Measurements from ENCODE around the gene HSD11B2. TPM values are rescaled to one million over a fixed set of nuclear protein-coding genes. Genes with fewer than 3 reads are reported as not detected.

HSD11B2 gene
- total RNA-seq, 1 experiment from 2014 or later, result 33.5 TPM

DNA sequence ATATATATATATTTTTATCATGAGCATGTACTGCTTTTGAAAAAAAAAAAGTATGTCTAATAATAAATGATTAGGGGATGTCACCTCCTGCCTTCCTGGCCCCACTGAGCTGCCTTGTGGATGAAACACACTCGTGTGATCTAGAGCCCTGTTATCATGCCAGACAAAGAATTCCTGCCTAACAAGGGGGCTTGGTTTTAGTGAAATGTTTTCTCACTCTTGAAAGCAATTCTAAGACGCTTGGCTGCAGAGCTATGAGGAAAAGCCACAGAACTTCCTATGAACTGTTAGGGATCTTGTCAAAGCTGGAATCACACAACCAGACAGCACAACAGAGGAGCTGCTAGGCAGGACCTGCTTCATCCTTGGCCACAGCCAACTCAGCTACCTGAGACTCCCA, 18.6 kb upstream of the HSD11B2 start:
- H4K91ac ChIP-seq (ENCODE audit: insufficient read length, low read depth, low read length), result no peak overlapping the region
- Mint-ChIP-seq H3K4me1 (peaks cover 33 to 35% of the 10 kb centered on the region in 2 experiments), H3K27me3 (ENCODE audit: low read depth) (peaks cover 7% of the 10 kb centered on the region), H3K4me3 (no peak overlapping the region), H3K9me3 (no peaks in the 10 kb centered on the region), H3K27ac (no peak overlapping the region), H3K36me3 (ENCODE audit: insufficient read depth in 1 of 3, low read depth in 3 of 3) (peaks cover 0 to 2% (median 0%) of the 10 kb centered on the region in 3 experiments; a peak in 2 of 7 replicates)
- no peaks in the 10 kb centered on the region for H3K9me3 ChIP-seq (ENCODE audit: control insufficient read depth, low read depth, low read length)
- H2AK5ac ChIP-seq (ENCODE audit: insufficient read length, low read length), result no peak overlapping the region
- H3K27me3 ChIP-seq (ENCODE audit: insufficient read depth, low read length), result no peaks in the 10 kb centered on the region
- no peak overlapping the region for H2AFZ ChIP-seq (ENCODE audit: low read length)
- no CpG with 5 or more reads among the region's 2 CpGs for WGBS (ENCODE audit: extremely low coverage, insufficient read length, low lambda C conversion rate)
- H2BK15ac ChIP-seq (ENCODE audit: low read depth, low read length), result no peak overlapping the region
- no peak overlapping the region for H3K4ac ChIP-seq (ENCODE audit: low read depth, low read length)
- TF ChIP-seq, protein P1, sequence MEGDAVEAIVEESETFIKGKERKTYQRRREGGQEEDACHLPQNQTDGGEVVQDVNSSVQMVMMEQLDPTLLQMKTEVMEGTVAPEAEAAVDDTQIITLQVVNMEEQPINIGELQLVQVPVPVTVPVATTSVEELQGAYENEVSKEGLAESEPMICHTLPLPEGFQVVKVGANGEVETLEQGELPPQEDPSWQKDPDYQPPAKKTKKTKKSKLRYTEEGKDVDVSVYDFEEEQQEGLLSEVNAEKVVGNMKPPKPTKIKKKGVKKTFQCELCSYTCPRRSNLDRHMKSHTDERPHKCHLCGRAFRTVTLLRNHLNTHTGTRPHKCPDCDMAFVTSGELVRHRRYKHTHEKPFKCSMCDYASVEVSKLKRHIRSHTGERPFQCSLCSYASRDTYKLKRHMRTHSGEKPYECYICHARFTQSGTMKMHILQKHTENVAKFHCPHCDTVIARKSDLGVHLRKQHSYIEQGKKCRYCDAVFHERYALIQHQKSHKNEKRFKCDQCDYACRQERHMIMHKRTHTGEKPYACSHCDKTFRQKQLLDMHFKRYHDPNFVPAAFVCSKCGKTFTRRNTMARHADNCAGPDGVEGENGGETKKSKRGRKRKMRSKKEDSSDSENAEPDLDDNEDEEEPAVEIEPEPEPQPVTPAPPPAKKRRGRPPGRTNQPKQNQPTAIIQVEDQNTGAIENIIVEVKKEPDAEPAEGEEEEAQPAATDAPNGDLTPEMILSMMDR (conservative IDR thresholded peaks at IDR 0.05), result no peak
- peaks cover 8% of the 10 kb centered on the region; the same call in 1 of the 2 replicates for H3K4me1 ChIP-seq (ENCODE audit: insufficient read depth, low read length)
- no peak overlapping the region for H4K8ac ChIP-seq (replicated peaks; ENCODE audit: insufficient read length, low read depth, low read length)
- no peak overlapping the region for H3K23ac ChIP-seq (ENCODE audit: insufficient read length, low read depth, low read length)
- H2BK120ac ChIP-seq (ENCODE audit: low read depth, low read length, poor library complexity, severe bottlenecking), result no peak overlapping the region
- H2BK5ac ChIP-seq (ENCODE audit: insufficient read length, low read length), result no peak overlapping the region
- H2BK20ac ChIP-seq (ENCODE audit: low read depth, low read length, poor library complexity, severe bottlenecking), result no peak overlapping the region
- H3K14ac ChIP-seq (ENCODE audit: insufficient read depth, low read length), result no peak overlapping the region
- H3K23me2 ChIP-seq (ENCODE audit: insufficient read length, low read depth, low read length, poor library complexity, severe bottlenecking), result peaks cover 11% of the 10 kb centered on the region
- H3K56ac ChIP-seq (ENCODE audit: insufficient read length, low read depth, low read length), result no peak overlapping the region
- no peak overlapping the region for H3K18ac ChIP-seq (ENCODE audit: insufficient read length, low read depth, low read length)
- H3T11ph ChIP-seq (ENCODE audit: low read length), result no peak overlapping the region
- H3K4me2 ChIP-seq (ENCODE audit: insufficient read depth, insufficient read length, low read length), result no peak overlapping the region
- H4K5ac ChIP-seq (ENCODE audit: insufficient read length, low read depth, low read length), result no peak overlapping the region
- H4K20me1 ChIP-seq (ENCODE audit: control insufficient read depth, insufficient read depth, insufficient read length), result no peaks in the 10 kb centered on the region
- no peak overlapping the region for H3K27ac ChIP-seq (ENCODE audit: insufficient read length, low read depth, low read length)
- no peaks in the 10 kb centered on the region for H3K79me1 ChIP-seq (ENCODE audit: insufficient read depth, low read depth, low read length, poor library complexity, severe bottlenecking)
- H3K79me2 ChIP-seq (ENCODE audit: insufficient read depth, low read length), result no peaks in the 10 kb centered on the region
- H3K9ac ChIP-seq (ENCODE audit: extremely low read depth, insufficient read length, low read length), result no peak overlapping the region
- DNase-seq, result no peak
- no peak overlapping the region for H2BK12ac ChIP-seq (ENCODE audit: insufficient read length, low read depth, low read length)

Measured in H9 (cell line).